ENCODE results near the gene CYP46A1. TPM values are rescaled to one million over a fixed set of nuclear protein-coding genes. Genes with fewer than 3 reads are reported as not detected.

Gene CYP46A1
- total RNA-seq, 1 donor from 2014 or later, result under 0.01 TPM

- H3K4me3 ChIP-seq (ENCODE audit: low read depth, low read length), result peak overlapping the region; percentile 97
- no peak for DNase-seq (ENCODE audit: low read depth)
- peak; percentile 85 for TF ChIP-seq CTCF (conservative IDR thresholded peaks at IDR 0.05; ENCODE audit: low read depth, low read length)
Measured at GRCh38 chr14:99682809-99683618, 1.1 kb upstream of the CYP46A1 start.

- peak overlapping the region; percentile 55 for H3K4me3 ChIP-seq (ENCODE audit: low read depth, low read length)
- no peak for DNase-seq (ENCODE audit: low read depth)
- no peak for TF ChIP-seq CTCF (conservative IDR thresholded peaks at IDR 0.05; ENCODE audit: low read depth, low read length)
Measured at GRCh38 chr14:99684410-99684934, 374 bp downstream of the CYP46A1 start.

DNA sequence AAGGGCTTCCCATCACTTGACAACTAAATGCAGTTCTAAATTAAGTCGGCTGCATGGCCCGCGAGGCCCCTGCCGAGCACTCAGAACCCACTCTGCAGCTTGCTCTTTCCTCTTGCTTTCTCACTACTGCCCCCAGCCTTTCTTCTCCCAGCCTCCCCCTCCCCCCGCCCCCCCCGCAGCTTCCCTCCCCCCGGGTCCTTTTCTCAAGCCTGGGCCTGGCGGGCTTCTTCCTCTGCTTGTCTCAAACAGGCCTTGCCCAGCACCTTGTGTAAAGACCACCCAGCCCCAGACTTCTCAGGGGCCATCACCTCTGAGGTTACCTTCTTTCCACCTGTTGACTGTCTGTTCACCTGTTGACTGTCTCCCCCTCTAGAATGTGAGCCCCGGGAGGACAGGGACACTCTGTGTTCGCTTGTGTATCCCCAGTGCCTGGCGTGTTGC, 1.1 kb downstream of the CYP46A1 start:
- DNase-seq (ENCODE audit: low read depth), result no peak
- H3K4me3 ChIP-seq (ENCODE audit: low read depth, low read length), result no peak overlapping the region
- no peak for TF ChIP-seq CTCF (conservative IDR thresholded peaks at IDR 0.05; ENCODE audit: low read depth, low read length)

- H3K4me3 ChIP-seq (ENCODE audit: low read depth, low read length), result no peak overlapping the region
- no peak for TF ChIP-seq CTCF (conservative IDR thresholded peaks at IDR 0.05; ENCODE audit: low read depth, low read length)
- DNase-seq (ENCODE audit: low read depth), result no peak
Measured at GRCh38 chr14:99685596-99685995, 1.5 kb downstream of the CYP46A1 start.

- TF ChIP-seq CTCF (conservative IDR thresholded peaks at IDR 0.05; ENCODE audit: low read depth, low read length), result no peak
- H3K4me3 ChIP-seq (ENCODE audit: low read depth, low read length), result no peak overlapping the region
- no peak for DNase-seq (ENCODE audit: low read depth)
Measured at GRCh38 chr14:99686557-99687283, 2.6 kb downstream of the CYP46A1 start.

DNA sequence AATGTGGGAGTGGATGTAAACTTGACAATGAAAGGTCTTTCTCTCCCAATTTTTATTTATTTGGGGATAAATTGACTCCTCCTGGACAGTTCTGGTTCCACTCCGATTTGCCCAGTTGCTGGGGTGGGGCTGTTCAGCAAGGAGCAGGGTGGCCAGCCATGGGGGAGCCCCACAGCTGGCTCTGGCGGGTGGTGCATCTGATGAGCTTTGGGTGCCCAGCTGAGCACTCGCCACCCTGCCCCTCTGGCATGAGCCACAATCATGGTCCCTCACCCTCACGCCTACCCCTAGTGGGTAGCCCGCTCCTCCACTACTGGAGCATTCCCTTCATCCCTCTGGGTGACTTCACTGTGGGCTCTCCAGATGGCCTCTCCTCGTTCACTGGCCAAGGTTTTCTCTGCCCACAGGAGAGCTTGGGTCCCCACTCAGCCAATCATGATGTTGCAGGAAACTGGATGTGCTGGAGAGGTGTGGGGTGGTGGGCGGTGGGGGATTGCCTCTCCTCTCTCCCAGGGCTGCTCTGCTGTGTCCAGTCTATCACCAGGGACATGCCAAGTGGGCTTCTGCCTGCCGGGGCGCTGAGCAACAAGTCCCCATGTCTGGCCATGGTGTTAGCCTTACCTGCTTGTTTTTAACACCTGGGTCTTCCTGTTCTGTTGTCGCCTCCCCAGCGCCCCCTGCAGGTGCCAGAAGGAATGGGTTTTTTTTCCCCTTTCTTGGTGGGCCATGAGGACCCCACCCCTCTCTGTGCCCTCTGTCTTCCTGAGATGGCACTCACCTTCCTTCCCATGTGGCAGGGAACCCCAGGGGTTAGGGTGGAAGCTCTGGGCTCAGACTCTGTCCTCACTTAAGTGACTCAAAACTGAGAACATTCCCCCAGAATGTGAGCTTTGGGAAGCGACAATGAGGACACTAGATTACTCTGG, 3.4 kb downstream of the CYP46A1 start:
- peak; percentile 77 for TF ChIP-seq CTCF (conservative IDR thresholded peaks at IDR 0.05; ENCODE audit: low read depth, low read length)
- no peak overlapping the region for H3K4me3 ChIP-seq (ENCODE audit: low read depth, low read length)
- no peak for DNase-seq (ENCODE audit: low read depth)
